ENCODE data around the gene FAM222B.

Gene FAM222B, protein sequence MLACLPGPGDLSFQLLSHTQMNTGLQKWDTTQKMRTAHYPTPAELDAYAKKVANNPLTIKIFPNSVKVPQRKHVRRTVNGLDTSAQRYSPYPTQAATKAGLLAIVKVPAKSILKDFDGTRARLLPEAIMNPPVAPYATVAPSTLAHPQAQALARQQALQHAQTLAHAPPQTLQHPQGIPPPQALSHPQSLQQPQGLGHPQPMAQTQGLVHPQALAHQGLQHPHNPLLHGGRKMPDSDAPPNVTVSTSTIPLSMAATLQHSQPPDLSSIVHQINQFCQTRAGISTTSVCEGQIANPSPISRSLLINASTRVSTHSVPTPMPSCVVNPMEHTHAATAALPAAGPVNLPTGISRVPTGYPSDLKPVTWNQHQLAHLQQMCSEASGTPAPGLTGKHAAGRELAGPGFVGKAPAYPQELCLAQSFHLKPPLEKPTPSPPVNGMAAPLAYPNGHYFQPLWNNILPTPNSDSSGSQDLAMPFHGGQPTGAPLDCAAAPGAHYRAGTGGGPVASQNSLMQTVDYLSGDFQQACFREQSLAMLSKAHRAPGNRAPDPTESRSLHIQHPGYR

DNA sequence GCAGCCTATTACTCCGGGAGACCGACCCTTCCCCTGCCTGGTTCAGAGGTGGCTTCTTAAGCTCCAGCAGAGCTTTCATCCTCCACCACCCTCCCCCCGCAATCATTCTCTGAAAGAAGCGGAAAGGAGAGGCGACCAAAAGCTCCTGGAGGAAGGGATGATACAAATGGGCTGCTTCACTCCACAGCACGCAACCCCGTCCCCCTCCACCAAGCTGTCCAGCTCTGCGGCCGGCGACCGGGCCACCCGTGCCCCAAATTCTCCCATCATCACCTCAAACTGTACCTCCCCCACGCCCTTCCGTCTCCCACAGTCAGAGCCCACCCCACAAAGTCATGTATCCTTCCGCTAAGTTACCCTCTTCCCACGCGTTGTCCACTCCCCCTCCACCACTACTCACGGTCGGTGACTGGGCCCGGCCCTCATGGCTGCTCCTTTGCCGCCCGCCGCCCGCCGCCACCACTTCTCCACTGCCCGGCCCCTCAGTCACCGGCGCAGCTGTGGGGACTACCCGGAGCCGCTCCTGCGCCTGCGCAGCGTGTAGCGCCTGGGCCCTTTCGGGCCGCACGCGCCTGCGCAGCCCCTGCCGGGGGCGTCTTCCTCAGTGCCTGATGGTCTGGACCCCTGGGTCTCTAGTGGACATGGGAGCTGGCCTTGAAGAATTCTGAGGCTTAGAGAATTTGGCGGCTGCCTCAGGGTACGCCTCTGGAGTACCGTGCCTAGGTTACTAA is at the start of gene FAM222B:
FAM222B (minus strand) TSS at position 509 of the 731 bp plus-strand sequence. CDS start 76,123 bp downstream, outside the sequence.
- DNase-seq, result peak; percentile 90
- peak within 1 kb of the TSS; percentile 90 for H3K27ac Mint-ChIP-seq
- peaks cover 18% of the 10 kb centered on the region for H3K36me3 Mint-ChIP-seq
- CTCF ChIA-PET, result interaction anchor here (0.8 to 2.4 kb wide), 10 partner anchors 10 to 115 kb away, joined by 3 to 12 read pairs (median 4); partner anchors contain the start of gene TLCD1
- H3K9me3 Mint-ChIP-seq, result no peaks in the 10 kb centered on the region
- no peaks in the 10 kb centered on the region for H3K27me3 Mint-ChIP-seq
- peaks cover 32% of the 10 kb centered on the region for H3K4me1 Mint-ChIP-seq
- H3K4me3 Mint-ChIP-seq, result peak within 1 kb of the TSS; percentile 98

DNA sequence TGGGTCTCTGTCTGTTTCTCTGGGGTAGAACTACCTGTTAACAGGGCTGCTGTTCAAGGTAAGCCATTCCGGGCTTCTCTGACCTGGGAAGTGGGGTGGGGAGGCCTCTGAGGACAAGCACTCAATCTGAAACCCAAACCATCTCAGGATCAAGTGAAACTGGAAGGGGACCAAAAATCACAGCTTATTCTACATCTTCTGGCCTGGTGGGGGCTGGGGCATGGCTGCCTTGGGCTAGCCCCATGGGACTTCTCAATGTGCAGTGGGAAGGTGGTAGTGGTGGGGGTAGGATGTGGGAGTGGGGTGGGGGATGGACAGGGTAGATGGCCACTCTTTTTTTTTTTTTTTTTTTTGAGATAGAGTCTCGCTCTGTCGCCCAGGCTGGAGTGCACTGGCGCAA is 49.4 kb upstream of the FAM222B start:
- CTCF ChIA-PET, result interaction anchor here (1.7 to 4.1 kb wide), 2 partner anchors 10 to 43 kb away, joined by 4 to 17 read pairs; partner anchors contain the start of gene DHRS13
- Mint-ChIP-seq H3K9me3 (no peaks in the 10 kb centered on the region), H3K27ac (peak overlapping the region; percentile 85), H3K36me3 (peaks cover 47% of the 10 kb centered on the region), H3K4me3 (peak overlapping the region; percentile 10), H3K4me1 (peaks cover 71% of the 10 kb centered on the region), H3K27me3 (no peaks in the 10 kb centered on the region)
- no peak for DNase-seq

DNA sequence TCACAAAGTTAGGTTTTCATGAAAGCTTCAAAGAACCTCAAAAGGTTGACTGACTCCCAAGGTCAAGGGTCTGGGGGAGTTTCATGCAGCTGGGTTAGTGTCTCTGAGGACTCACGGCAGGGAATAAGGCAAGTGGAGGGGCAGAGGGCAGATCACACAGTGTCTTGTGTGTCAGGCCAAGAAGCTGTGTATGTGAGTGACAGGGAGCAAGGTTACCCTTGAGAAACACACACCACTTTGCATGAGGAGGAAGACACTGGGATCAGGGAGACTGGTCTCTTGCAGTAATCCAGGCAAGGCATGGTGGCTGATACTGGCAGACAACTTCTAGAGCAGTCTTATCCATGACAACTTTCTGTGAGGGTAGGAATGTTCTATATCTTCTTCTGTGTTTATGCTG is 48.6 kb upstream of the FAM222B start:
- Mint-ChIP-seq H3K4me3 (no peak overlapping the region), H3K4me1 (peaks cover 65% of the 10 kb centered on the region), H3K9me3 (no peaks in the 10 kb centered on the region), H3K36me3 (peaks cover 41% of the 10 kb centered on the region), H3K27me3 (no peaks in the 10 kb centered on the region), H3K27ac (peak overlapping the region; percentile 85)
- CTCF ChIA-PET, result interaction anchor here (1.0 to 4.1 kb wide), 3 partner anchors 11 to 127 kb away, joined by 3 to 17 read pairs (median 4); partner anchors contain the start of gene DHRS13
- DNase-seq, result no peak

DNA sequence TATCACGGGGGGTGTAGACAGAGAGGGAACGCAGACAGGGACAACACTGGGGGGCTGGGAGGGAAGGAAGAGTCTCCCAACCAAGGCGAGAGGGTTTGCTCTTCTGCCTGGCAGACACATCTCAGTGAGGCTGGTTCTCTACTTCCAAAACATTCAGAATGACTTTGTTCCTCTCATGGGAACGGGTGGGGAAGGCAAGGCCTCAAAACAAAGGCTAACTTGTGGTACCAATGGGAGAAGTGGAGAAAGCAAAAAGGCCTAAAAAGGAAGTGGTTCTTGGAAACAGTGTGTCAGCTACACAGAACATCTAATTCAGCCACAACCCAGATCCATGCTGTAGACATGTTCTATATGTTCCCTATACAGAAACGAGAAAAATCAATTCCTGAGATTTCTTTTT is 47.4 kb upstream of the FAM222B start:
- DNase-seq, result no peak
- Mint-ChIP-seq H3K36me3 (peaks cover 43% of the 10 kb centered on the region), H3K4me1 (peaks cover 54% of the 10 kb centered on the region), H3K9me3 (no peaks in the 10 kb centered on the region), H3K4me3 (no peak overlapping the region), H3K27ac (peak overlapping the region; percentile 78), H3K27me3 (no peaks in the 10 kb centered on the region)
- CTCF ChIA-PET, result interaction anchor here (1.0 to 4.1 kb wide), 2 partner anchors 12 to 126 kb away, joined by 3 to 17 read pairs; partner anchors contain the start of gene DHRS13

DNA sequence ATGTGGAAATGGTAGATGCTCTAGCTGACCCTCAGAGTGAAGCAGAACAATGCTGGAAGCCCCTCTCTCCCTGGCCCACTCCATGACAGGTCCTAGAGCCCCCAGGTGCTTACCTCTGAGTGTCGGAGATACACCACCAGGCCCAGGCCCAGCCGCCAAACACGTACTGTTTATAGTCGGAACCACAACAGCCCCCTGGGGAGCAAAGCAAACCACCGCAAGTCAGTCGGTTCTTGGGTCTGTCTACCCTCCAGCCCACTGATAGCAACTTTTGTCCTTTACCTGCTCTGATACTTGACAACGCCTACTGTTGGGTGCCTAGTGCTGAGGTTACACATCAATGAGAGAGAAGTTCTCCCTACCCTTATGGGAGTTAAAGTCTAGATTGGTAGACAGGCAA is 46.2 kb upstream of the FAM222B start:
- DNase-seq, result no peak
- H3K36me3 Mint-ChIP-seq, result peaks cover 50% of the 10 kb centered on the region
- H3K27me3 Mint-ChIP-seq, result no peaks in the 10 kb centered on the region
- CTCF ChIA-PET, result interaction anchor here (1.5 kb wide), 1 partner anchor 18 kb away, joined by 3 read pairs; no protein-coding TSS in a partner anchor
- no peak overlapping the region for H3K4me3 Mint-ChIP-seq
- H3K4me1 Mint-ChIP-seq, result peaks cover 51% of the 10 kb centered on the region
- H3K9me3 Mint-ChIP-seq, result no peaks in the 10 kb centered on the region
- peak overlapping the region; percentile 42 for H3K27ac Mint-ChIP-seq

DNA sequence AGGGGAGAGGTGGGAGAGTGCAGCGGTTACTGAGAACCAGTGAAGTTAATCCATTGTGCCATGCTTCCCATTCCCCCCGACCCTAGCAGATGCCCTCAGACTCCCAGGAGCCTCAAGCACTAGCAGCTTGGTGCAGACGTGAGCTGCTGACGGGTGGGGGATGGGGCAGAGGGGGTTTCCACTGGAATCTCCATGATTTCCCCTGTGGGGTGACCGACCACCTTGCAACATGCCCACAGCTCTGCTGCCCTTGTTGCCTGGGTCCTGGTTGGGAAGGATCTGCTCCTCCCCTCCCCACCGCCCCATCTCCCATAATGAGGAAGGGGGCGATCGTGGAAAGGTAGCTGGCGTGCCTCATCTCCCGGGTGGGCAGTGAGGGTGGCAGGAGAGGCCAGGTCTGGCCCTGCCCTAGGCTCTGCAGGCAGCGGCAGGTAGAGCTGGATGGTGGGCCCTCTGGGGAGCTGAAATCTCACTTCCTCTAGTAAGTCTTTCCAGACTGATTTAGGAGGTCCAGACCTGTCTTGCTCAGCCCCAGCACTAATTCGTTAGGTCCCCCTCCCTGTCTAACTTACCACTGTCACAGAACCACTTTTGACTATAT is 45.4 kb upstream of the FAM222B start:
- Mint-ChIP-seq H3K9me3 (no peaks in the 10 kb centered on the region), H3K36me3 (peaks cover 47% of the 10 kb centered on the region), H3K4me1 (peaks cover 43% of the 10 kb centered on the region), H3K4me3 (no peak overlapping the region), H3K27ac (peak overlapping the region; percentile 14), H3K27me3 (no peaks in the 10 kb centered on the region)
- CTCF ChIA-PET, result interaction anchor here (1.5 kb wide), 1 partner anchor 17 kb away, joined by 3 read pairs; no protein-coding TSS in a partner anchor
- no peak for DNase-seq

DNA sequence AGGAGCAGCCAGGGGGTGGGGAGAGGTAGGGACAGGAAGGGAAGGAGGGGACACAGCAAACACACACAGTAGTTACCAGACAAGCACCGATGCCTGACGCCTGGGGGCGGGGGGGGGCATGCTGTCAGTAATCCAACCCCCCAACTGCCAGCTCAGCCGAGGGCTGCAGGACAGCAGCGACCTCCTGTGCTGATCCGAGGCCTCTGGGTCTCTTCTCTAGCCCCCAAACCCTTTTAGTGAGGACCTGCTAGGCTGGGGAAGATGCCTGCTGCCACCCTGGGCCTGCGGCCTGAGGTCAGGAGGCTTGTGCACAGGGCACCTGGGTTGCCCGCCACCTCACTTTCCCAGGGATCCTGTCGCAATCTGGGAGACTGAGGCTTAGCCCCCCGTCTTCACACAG is 43.4 kb upstream of the FAM222B start:
- no peak for DNase-seq
- Mint-ChIP-seq H3K9me3 (no peaks in the 10 kb centered on the region), H3K27me3 (no peaks in the 10 kb centered on the region), H3K4me1 (peaks cover 25% of the 10 kb centered on the region), H3K27ac (no peak overlapping the region), H3K4me3 (no peak overlapping the region), H3K36me3 (peaks cover 48% of the 10 kb centered on the region)
- CTCF ChIA-PET, result no interaction called here

DNA sequence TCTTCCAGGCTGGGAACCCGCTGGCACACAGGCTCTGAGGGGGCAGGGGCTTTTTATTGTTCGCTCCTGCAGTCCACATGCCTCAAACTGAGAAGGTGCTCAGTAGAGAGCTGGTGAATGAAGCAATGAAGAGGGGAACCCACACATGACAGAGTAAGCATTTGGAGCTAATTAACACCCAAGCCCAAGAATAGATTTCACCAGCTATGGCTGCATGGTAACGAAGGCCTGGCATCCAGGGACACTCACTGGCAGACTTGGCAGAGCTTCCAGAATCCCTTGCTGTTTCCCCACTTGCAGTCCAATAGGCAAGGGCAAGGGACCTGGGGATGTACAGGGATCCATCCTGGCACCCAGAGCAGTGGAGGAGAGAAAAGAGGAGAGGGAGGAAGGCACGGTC is 42.8 kb upstream of the FAM222B start:
- no peaks in the 10 kb centered on the region for H3K9me3 Mint-ChIP-seq
- no peak for DNase-seq
- H3K27ac Mint-ChIP-seq, result no peak overlapping the region
- no peaks in the 10 kb centered on the region for H3K27me3 Mint-ChIP-seq
- no peak overlapping the region for H3K4me3 Mint-ChIP-seq
- CTCF ChIA-PET, result no interaction called here
- H3K4me1 Mint-ChIP-seq, result peaks cover 19% of the 10 kb centered on the region
- peaks cover 46% of the 10 kb centered on the region for H3K36me3 Mint-ChIP-seq

DNA sequence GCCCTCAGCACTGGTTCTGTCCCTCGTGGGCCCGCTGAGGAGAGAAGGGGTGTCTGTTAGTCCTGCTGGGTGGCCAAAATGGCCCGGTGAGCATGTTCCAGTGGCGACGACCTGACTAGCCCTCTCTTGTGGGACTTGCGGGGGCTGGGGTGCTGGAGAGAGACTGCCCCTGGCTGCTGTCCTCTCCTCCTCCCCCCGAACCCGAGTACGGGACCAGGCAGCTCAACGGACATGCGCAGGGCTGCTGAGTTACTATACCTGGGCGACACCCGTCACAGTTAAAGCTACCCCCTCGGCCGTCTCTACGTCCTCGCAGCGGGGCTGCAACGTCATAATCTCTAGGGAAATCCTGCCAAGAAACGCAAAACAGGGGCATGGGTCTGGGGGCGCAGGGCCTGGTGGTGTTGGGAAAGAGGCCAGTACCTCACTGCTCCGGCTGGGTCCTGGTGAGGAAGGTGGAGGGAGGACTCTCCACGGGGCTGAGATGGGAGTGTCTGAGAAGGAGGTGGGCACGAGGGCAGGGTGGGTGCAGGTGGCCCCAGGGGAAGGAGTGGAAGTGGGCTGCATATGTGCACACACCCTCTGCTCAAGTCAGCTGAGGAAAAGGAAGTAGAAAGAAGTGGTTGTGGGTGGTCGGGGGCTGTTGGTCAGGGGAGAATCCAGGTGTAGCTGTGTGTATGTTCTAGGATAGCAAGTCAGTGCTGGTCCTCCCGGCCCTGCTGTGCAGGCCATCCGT is 41.5 kb upstream of the FAM222B start:
- peak overlapping the region; percentile 68 for H3K27ac Mint-ChIP-seq
- no peak for DNase-seq
- H3K36me3 Mint-ChIP-seq, result peaks cover 50% of the 10 kb centered on the region
- peaks cover 6% of the 10 kb centered on the region for H3K4me1 Mint-ChIP-seq
- CTCF ChIA-PET, result no interaction called here
- H3K4me3 Mint-ChIP-seq, result no peak overlapping the region
- no peaks in the 10 kb centered on the region for H3K9me3 Mint-ChIP-seq
- H3K27me3 Mint-ChIP-seq, result no peaks in the 10 kb centered on the region

DNA sequence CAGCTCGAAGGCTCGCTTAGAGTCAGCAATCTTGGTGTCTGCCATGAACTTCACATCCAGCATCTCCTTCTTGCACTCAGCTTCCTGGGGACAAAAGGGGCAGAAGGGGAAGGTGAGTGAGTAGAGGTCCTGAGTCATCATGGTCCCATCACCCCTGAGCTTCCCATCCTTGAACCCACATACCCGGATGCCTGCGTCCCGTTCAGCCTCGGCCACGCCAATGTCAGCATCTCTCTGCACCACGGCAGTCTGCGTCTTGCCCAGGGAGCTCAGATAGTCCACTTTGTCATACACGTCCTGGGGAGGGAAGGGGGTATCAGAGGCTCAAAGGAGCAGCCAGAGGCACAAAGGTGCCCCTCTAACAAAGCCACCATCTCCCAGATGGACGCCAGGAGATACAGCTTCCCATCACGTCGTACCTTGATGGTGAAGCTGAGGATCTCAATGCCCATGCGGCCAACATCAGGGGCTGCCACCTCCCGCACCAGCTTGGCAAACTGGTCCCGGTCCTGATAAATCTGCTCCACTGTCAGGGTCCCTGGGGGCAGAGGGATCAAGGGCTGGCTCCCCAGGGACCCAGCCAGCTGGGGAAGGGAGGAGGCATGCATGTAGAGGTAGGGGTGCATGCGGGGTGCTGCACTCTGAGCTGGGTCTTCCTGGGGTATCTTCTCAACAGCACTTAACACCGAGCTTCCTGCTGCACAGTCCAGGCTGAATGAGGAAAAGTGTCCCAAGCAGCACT is 39.7 kb upstream of the FAM222B start:
- no peaks in the 10 kb centered on the region for H3K9me3 Mint-ChIP-seq
- CTCF ChIA-PET, result interaction anchor here (0.8 kb wide), 1 partner anchor 119 kb away, joined by 4 read pairs; no protein-coding TSS in a partner anchor
- DNase-seq, result no peak
- H3K36me3 Mint-ChIP-seq, result peaks cover 59% of the 10 kb centered on the region
- no peaks in the 10 kb centered on the region for H3K27me3 Mint-ChIP-seq
- peaks cover 2% of the 10 kb centered on the region for H3K4me1 Mint-ChIP-seq
- no peak overlapping the region for H3K27ac Mint-ChIP-seq
- no peak overlapping the region for H3K4me3 Mint-ChIP-seq

DNA sequence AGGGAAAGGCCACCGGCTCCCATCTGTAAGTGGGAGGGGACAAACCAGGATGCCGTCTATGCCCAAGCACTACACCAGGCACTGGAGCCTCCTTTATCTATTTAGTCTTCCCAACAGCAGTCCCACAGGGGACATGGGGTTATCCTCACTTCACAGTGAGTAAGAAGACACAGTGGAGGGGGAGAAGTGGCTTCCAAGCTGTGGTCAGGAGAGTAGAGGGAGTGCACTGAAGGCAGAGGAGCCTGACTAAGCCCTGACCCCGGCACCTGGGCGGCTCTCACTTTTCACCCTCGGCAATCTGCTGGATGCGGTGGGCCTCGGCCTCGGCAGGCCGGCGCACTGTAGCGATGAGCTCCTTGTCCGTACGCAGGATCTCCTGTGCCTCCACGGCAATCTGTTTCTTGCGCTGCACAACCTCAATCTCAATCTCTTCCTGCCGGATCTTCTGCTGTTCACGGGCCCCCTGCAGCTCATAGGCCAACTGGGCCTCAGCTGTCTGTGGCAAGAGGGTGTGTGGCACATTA is 39.0 kb upstream of the FAM222B start:
- Mint-ChIP-seq H3K36me3 (peaks cover 60% of the 10 kb centered on the region), H3K4me3 (no peak overlapping the region), H3K27me3 (no peaks in the 10 kb centered on the region), H3K4me1 (peaks cover 2% of the 10 kb centered on the region), H3K27ac (no peak overlapping the region), H3K9me3 (no peaks in the 10 kb centered on the region)
- CTCF ChIA-PET, result no interaction called here
- no peak for DNase-seq

DNA sequence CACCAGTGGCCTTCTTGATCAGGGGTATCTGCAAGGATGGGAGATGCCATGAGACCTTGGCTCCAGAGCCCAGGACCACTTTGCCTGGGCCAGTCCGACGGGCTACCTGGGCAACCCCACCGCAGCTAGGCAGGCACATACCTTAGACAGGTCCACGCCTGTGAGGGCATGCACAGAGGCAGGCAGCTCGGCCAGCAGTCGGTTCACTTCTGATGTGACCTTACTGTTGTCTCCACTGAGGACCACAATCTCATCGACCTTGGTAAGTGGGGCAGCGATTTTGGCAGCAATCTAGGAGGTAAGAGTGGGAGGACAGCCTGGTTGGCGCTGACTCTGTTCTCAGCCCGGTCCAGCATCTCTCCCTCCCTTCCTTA is 38.0 kb upstream of the FAM222B start:
- CTCF ChIA-PET, result interaction anchor here (2.6 kb wide), 1 partner anchor 117 kb away, joined by 22 read pairs; no protein-coding TSS in a partner anchor
- no peak for DNase-seq
- Mint-ChIP-seq H3K4me3 (no peak overlapping the region), H3K9me3 (no peaks in the 10 kb centered on the region), H3K27me3 (no peaks in the 10 kb centered on the region), H3K36me3 (peaks cover 58% of the 10 kb centered on the region), H3K4me1 (peaks cover 2% of the 10 kb centered on the region), H3K27ac (no peak overlapping the region)

Data from activated naive CD4-positive, alpha-beta T cell treated with anti-CD3 and anti-CD28 coated beads, Interleukin-2, amount 10 ng/mL, durations not matched to agents 7 days and 5 days (primary cell).